B cell (primary cell): ENCODE data around the gene ALOX15. TPM values are rescaled to one million over a fixed set of nuclear protein-coding genes. Genes with fewer than 3 reads are reported as not detected.

ENCODE experiments used
- ATAC-seq: fragments of 200-7000 bp; cut with Tn5 transposase; one replicate; pipeline ENCODE4 v1.10.0; 2021; ENCODE audit warnings: low read depth, mild to moderate bottlenecking, moderate number of reproducible peaks, moderate library complexity
- CTCF ChIA-PET: fragments of 350-600 bp; sonication (Branson Sonifier 250); formaldehyde crosslinking; loops from one replicate; lab custom pipeline; 2021; ENCODE audit warnings: antibody characterized with exemption, inconsistent platforms; lab: Charles Lee
- POLR2A ChIA-PET: fragments of 350-600 bp; sonication (Branson Sonifier 250); formaldehyde crosslinking; loops from one replicate; lab custom pipeline; 2021; ENCODE audit warnings: antibody characterized with exemption; lab: Charles Lee
- DNase-seq: peaks from one replicate; pipeline ENCODE4 v3.0.0; 2013
- H2AFZ ChIP-seq: 2 replicates; pipeline ENCODE4 v1.6.1; 2012; ENCODE audit warnings: mild to moderate bottlenecking, low read depth, low read length; ENCODE audit not compliant: insufficient read depth, poor library complexity, severe bottlenecking
- H3K27ac ChIP-seq, 2 donors: 1 replicate in 1 of 2; 2 replicates in 1 of 2; pipeline ENCODE4 v1.5.1; 2012 to 2013; ENCODE audit warnings: low read length in 2 of 2, mild to moderate bottlenecking in 2 of 2, moderate library complexity in 1 of 2
- H3K27me3 ChIP-seq, 4 experiments: fragments of 200-600 bp in 1 of 4; sonication (generic) in 1 of 4; replicated peaks in 1 of 4; 1 replicate in 2 of 4; 2 replicates in 2 of 4; pipeline versions ENCODE4 v1.6.1 to v1.7.0; 2013 to 2016; ENCODE audit warnings: low read length in 3 of 4, mild to moderate bottlenecking in 2 of 4, mixed read lengths in 1 of 4, moderate library complexity in 1 of 4; ENCODE audit not compliant: insufficient read depth in 4 of 4, control insufficient read depth in 3 of 4; ENCODE audit errors: control extremely low read depth in 1 of 4
- H3K36me3 ChIP-seq, 2 experiments: replicated peaks in 1 of 2; 1 replicate in 1 of 2; 2 replicates in 1 of 2; pipeline versions ENCODE4 v1.6.1 to v1.7.1; 2013; ENCODE audit warnings: low read length in 1 of 2; ENCODE audit not compliant: insufficient read depth in 2 of 2, control insufficient read depth in 1 of 2; ENCODE audit errors: control extremely low read depth in 1 of 2, extremely low read depth in 1 of 2
- H3K4me1 ChIP-seq, 2 donors: fragments of 200-600 bp in 1 of 2; sonication (generic) in 1 of 2; 1 replicate in 1 of 2; 2 replicates in 1 of 2; pipeline versions ENCODE4 v1.5.1 to v1.6.1; 2013 to 2017; ENCODE audit warnings: low read length in 2 of 2; ENCODE audit not compliant: control insufficient read depth in 2 of 2, insufficient read depth in 2 of 2
- H3K4me2 ChIP-seq: replicated peaks from 2 replicates; pipeline ENCODE3; 2012; ENCODE audit warnings: mild to moderate bottlenecking, low read depth, low read length; ENCODE audit not compliant: poor library complexity, severe bottlenecking
- H3K4me3 ChIP-seq, 5 experiments: fragments of 200-600 bp in 1 of 5; sonication (generic) in 1 of 5; 1 replicate in 3 of 5; 2 replicates in 2 of 5; pipeline versions ENCODE4 v1.5.1 to v1.7.0; 2011 to 2016; ENCODE audit warnings: low read length in 4 of 5, mild to moderate bottlenecking in 4 of 5, low read depth in 2 of 5, control low read depth in 1 of 5, moderate library complexity in 1 of 5; ENCODE audit not compliant: insufficient read depth in 1 of 5; ENCODE audit errors: control extremely low read depth in 1 of 5, extremely low read depth in 1 of 5
- H3K79me2 ChIP-seq: fragments of 200-600 bp; sonication (generic); one replicate; pipeline ENCODE4 v1.6.0; 2016; ENCODE audit warnings: low read length; ENCODE audit not compliant: control insufficient read depth, insufficient read depth
- H3K9ac ChIP-seq: fragments of 200-600 bp; sonication (generic); 2 replicates; pipeline ENCODE4 v1.6.1; 2017; ENCODE audit warnings: mild to moderate bottlenecking, low read length, moderate library complexity
- H3K9me3 ChIP-seq, 3 donors: one replicate each; pipeline versions ENCODE4 v1.6.1 to v1.7.1; 2013; ENCODE audit warnings: low read length in 2 of 3; ENCODE audit not compliant: control insufficient read depth in 2 of 3, insufficient read depth in 1 of 3; ENCODE audit errors: control extremely low read depth in 1 of 3
- H4K20me1 ChIP-seq: 2 replicates; pipeline ENCODE4 v1.6.0; 2012; ENCODE audit warnings: mild to moderate bottlenecking, low read length; ENCODE audit not compliant: insufficient read depth, control insufficient read depth, poor library complexity, severe bottlenecking
- H3K27ac Mint-ChIP-seq: one replicate; pipeline ENCODE4 v1.8.0; 2021; ENCODE audit warnings: mixed read lengths
- H3K27me3 Mint-ChIP-seq: one replicate; pipeline ENCODE4 v1.8.0; 2021; ENCODE audit warnings: mixed read lengths
- H3K4me1 Mint-ChIP-seq: one replicate; pipeline ENCODE4 v1.8.0; 2021; ENCODE audit warnings: mixed read lengths
- H3K4me3 Mint-ChIP-seq: one replicate; pipeline ENCODE4 v1.8.0; 2021; ENCODE audit warnings: mixed read lengths
- H3K9me3 Mint-ChIP-seq: one replicate; pipeline ENCODE4 v1.8.0; 2022; ENCODE audit warnings: mixed read lengths; ENCODE audit not compliant: insufficient read depth
- CTCF ChIP-seq: fragments of 200-600 bp; IDR thresholded peaks from one replicate; pipeline ENCODE4 v1.8.0; 2022; ENCODE audit warnings: antibody characterized with exemption, mild to moderate bottlenecking
- EZH2 ChIP-seq: IDR thresholded peaks from 2 replicates; pipeline ENCODE4 v1.6.1; 2012; ENCODE audit warnings: borderline replicate concordance, low read depth, mild to moderate bottlenecking, moderate library complexity, low read length; ENCODE audit not compliant: insufficient read depth, poor library complexity, severe bottlenecking
- WGBS: methylation state at CpG from one replicate; pipeline ENCODE4 v1.1.5; 2013; ENCODE audit warnings: missing lambda C conversion rate; ENCODE audit not compliant: insufficient coverage; 5-methylcytosine and 5-hydroxymethylcytosine counted together
- intact Hi-C: fragments of 100-400 bp; cut with micrococcal nuclease; formaldehyde crosslinking; loops from one replicate; pipeline ENCODE4 v1.10.0; 2022
- polyA plus RNA-seq: library from polyadenylated mRNA; depleted of rRNA; stranded (reverse); fragments of >200 nt; gene quantifications from 2 replicates; pipeline ENCODE4 v1.2.3, GENCODE V29; 2012
- total RNA-seq, 2 donors: library from RNA; stranded (reverse); fragments of 120-200 nt in 1 of 2; gene quantifications; 1 replicate in 1 of 2; 2 replicates in 1 of 2; pipeline versions ENCODE4 v1.2.3 to v1.2.4, GENCODE V29; 2013 to 2022

ALOX15 gene
- total and polyA plus RNA-seq, 2 donors (not counting 1 experiment from before 2014, with no cell fraction given), result 0.10 TPM; not detected in 1

GRCh38 chr17:4601326-4601725, 40.2 kb downstream of the ALOX15 start:
- Histone ChIP-seq H3K36me3 (no peaks in the 10 kb centered on the region), H3K27ac (no peak overlapping the region), H3K9ac (no peak overlapping the region), H3K4me2 (no peak overlapping the region), H3K27me3 (peaks cover 0 to 7% (median 0%) of the 10 kb centered on the region in 4 experiments), H3K4me1 (no peaks in the 10 kb centered on the region), H4K20me1 (no peaks in the 10 kb centered on the region), H3K9me3 (no peaks in the 10 kb centered on the region), H2AFZ (no peak overlapping the region), H3K79me2 (no peaks in the 10 kb centered on the region), H3K4me3 (no peak overlapping the region)
- ATAC-seq (no peak), DNase-seq (no peak)
- TF ChIP-seq EZH2 (no peak), CTCF (no peak)
- intact Hi-C loops, result no loop called here
- ChIA-PET CTCF (no interaction called here), POLR2A (no interaction called here)
- Mint-ChIP-seq H3K4me1 (no peaks in the 10 kb centered on the region), H3K9me3 (no peaks in the 10 kb centered on the region), H3K27ac (no peak overlapping the region), H3K27me3 (peaks cover 25% of the 10 kb centered on the region), H3K4me3 (no peak overlapping the region)
- 100% methylated on average over 4 of the region's 4 CpGs for WGBS

- no peak overlapping the region for H3K27ac ChIP-seq
- H3K9me3 ChIP-seq, result no peaks in the 10 kb centered on the region
- H3K4me2 ChIP-seq, result no peak overlapping the region
- H4K20me1 ChIP-seq, result no peaks in the 10 kb centered on the region
- H3K27ac Mint-ChIP-seq, result no peak overlapping the region
- H3K36me3 ChIP-seq, result no peaks in the 10 kb centered on the region
- no peak for TF ChIP-seq CTCF
- no peak for TF ChIP-seq EZH2
- no peak overlapping the region for H3K9ac ChIP-seq
- no peaks in the 10 kb centered on the region for H3K4me1 Mint-ChIP-seq
- ATAC-seq (no peak), DNase-seq (no peak)
- intact Hi-C loops, result no loop called here
- peaks cover 24% of the 10 kb centered on the region for H3K27me3 Mint-ChIP-seq
- 83% methylated on average over 13 of the region's 13 CpGs for WGBS
- no peak overlapping the region for H3K4me3 ChIP-seq
- no peaks in the 10 kb centered on the region for H3K9me3 Mint-ChIP-seq
- H3K4me1 ChIP-seq, result no peaks in the 10 kb centered on the region
- H3K27me3 ChIP-seq, result peaks cover 0 to 8% (median 0%) of the 10 kb centered on the region in 4 experiments
- H2AFZ ChIP-seq, result no peak overlapping the region
- no peak overlapping the region for H3K4me3 Mint-ChIP-seq
- no peaks in the 10 kb centered on the region for H3K79me2 ChIP-seq
- POLR2A ChIA-PET, result no interaction called here
- CTCF ChIA-PET, result no interaction called here
Measured at GRCh38 chr17:4600563-4600962, 40.9 kb downstream of the ALOX15 start.
